Measurements from ENCODE around the gene NAGLU.
"Not testable (repeated sequence)": the region's sequence is repeated elsewhere in the genome, so short reads cannot be mapped to it uniquely, and the experiment has no call there.

NAGLU gene

GRCh38 chr17:42521666-42522262 is 14.3 kb upstream of the NAGLU start:
- no peak for DNase-seq

GRCh38 chr17:42522263-42522790 is 13.7 kb upstream of the NAGLU start:
- no peak for DNase-seq

GRCh38 chr17:42522798-42523278 is 13.2 kb upstream of the NAGLU start:
- DNase-seq, result no peak

GRCh38 chr17:42525221-42525620 is 10.8 kb upstream of the NAGLU start:
- no peak for DNase-seq

GRCh38 chr17:42526031-42526444 is 10.0 kb upstream of the NAGLU start:
- DNase-seq, result no peak

GRCh38 chr17:42527932-42528331 is 8.1 kb upstream of the NAGLU start:
- DNase-seq, result no peak

- no peak for DNase-seq
These were observed 7.0 kb upstream of the NAGLU start for GRCh38 chr17:42529061-42529460.

- DNase-seq, result no peak
These were observed 5.0 kb upstream of the NAGLU start for GRCh38 chr17:42530952-42531454.

- peak; percentile 60 for DNase-seq
These were observed 4.3 kb upstream of the NAGLU start for GRCh38 chr17:42531455-42532354.

GRCh38 chr17:42535155-42536047 is 640 bp upstream of the NAGLU start:
- DNase-seq, result no peak

GRCh38 chr17:42536372-42537155 is 523 bp downstream of the NAGLU start:
- DNase-seq, result peak; percentile 77

- no peak for DNase-seq
These were observed 1.2 kb downstream of the NAGLU start for GRCh38 chr17:42537156-42537805.

GRCh38 chr17:42537826-42538451 is 1.9 kb downstream of the NAGLU start:
- DNase-seq, result no peak

GRCh38 chr17:42538482-42538881 is 2.4 kb downstream of the NAGLU start:
- DNase-seq, result no peak

GRCh38 chr17:42540558-42540957 is 4.5 kb downstream of the NAGLU start:
- DNase-seq, result not testable (repeated sequence)

- DNase-seq, result no peak
These were observed 5.2 kb downstream of the NAGLU start for GRCh38 chr17:42541041-42541833.

GRCh38 chr17:42543190-42544079 is 7.4 kb downstream of the NAGLU start:
- DNase-seq, result no peak

GRCh38 chr17:42544874-42545283 is 8.8 kb downstream of the NAGLU start:
- no peak for DNase-seq

All from activated naive CD4-positive, alpha-beta T cell treated with Interleukin-2 at 50 U/mL for 16 hours (primary cell).